ENCODE results near the gene MAIP1.

DNA sequence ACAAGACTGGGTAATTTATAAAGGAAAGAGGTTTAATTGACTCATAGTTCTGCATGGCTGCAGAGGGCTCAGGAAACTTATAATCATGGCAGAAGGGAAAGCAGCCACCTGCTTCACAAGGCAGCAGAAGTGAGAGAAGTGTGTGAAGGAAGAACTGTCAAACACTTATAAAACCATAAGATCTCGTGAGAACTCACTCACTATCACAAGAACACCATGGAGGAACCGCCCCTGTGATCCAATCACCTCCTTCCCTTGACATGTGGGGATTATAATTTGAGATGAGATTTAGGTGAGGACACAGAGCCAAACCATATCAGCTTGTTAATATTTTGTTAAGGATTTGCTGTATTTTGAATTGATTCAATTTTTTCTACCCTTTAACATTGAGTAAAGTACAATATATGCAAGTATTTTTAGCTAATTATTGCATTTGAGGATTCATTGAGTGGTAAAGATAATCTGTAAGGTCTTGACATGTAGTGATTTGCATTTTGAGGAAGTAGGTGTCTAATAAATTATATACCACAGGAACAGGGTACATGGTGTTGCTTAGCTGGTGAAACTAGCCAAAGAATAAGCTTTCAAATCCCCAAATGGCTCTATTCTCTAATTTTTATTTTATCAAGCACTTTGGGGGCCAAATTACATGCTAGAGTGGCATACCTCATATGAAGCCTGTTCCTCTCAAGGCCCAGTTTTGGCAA, 48.2 kb upstream of the MAIP1 start:
- TF ChIP-seq EZH2 (IDR thresholded peaks at IDR 0.05; ENCODE audit: borderline replicate concordance, low read length) (no peak), CTCF (conservative IDR thresholded peaks at IDR 0.05 in 1 of 2, IDR thresholded peaks at IDR 0.05 in 1 of 2; ENCODE audit: extremely low read depth in 1 of 2, insufficient read depth in 1 of 2, low read depth in 1 of 2, low read length in 2 of 2) (no peak)

Measured in mammary epithelial cell (primary cell).